GM12801 (cell line): ENCODE results near the gene MRNIP.

Source experiments
- TF ChIP-seq, protein P1 (sequence below): IDR thresholded peaks from one replicate; pipeline ENCODE4 v1.5.1; 2011; ENCODE audit warnings: control low read depth; ENCODE audit not compliant: insufficient read length; ENCODE audit errors: extremely low read depth

Gene MRNIP

DNA sequence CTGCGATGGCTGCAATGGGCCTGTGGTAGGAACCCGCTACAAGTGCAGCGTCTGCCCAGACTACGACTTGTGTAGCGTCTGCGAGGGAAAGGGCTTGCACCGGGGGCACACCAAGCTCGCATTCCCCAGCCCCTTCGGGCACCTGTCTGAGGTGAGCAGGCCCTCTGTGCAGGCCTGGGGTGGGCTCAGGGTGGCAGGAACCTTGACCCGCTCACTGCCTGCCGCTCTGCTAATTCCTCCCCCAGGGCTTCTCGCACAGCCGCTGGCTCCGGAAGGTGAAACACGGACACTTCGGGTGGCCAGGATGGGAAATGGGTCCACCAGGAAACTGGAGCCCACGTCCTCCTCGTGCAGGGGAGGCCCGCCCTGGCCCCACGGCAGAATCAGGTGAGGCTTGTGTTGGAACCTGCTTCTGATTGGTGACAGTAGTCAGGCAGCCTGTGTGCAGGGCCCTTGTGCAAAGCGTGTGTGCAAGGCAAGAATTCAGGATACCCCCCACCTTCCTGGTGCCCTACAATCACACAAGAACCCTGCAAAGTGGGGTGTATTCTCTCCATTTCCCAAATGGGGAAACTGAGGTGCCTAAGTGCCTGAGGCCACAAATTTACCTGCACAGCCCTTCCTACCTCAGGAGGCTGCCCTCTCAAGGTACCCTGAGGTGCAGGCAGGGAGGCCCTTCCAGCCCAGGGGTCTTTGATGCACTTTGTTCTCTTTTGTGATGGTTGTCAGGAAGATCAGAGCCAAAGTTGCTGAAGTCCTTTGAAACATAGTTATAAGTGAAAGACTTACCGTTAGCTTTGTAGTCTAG lies 34.5 kb downstream of the MRNIP start:
- TF ChIP-seq, protein P1, sequence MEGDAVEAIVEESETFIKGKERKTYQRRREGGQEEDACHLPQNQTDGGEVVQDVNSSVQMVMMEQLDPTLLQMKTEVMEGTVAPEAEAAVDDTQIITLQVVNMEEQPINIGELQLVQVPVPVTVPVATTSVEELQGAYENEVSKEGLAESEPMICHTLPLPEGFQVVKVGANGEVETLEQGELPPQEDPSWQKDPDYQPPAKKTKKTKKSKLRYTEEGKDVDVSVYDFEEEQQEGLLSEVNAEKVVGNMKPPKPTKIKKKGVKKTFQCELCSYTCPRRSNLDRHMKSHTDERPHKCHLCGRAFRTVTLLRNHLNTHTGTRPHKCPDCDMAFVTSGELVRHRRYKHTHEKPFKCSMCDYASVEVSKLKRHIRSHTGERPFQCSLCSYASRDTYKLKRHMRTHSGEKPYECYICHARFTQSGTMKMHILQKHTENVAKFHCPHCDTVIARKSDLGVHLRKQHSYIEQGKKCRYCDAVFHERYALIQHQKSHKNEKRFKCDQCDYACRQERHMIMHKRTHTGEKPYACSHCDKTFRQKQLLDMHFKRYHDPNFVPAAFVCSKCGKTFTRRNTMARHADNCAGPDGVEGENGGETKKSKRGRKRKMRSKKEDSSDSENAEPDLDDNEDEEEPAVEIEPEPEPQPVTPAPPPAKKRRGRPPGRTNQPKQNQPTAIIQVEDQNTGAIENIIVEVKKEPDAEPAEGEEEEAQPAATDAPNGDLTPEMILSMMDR, result no peak

DNA sequence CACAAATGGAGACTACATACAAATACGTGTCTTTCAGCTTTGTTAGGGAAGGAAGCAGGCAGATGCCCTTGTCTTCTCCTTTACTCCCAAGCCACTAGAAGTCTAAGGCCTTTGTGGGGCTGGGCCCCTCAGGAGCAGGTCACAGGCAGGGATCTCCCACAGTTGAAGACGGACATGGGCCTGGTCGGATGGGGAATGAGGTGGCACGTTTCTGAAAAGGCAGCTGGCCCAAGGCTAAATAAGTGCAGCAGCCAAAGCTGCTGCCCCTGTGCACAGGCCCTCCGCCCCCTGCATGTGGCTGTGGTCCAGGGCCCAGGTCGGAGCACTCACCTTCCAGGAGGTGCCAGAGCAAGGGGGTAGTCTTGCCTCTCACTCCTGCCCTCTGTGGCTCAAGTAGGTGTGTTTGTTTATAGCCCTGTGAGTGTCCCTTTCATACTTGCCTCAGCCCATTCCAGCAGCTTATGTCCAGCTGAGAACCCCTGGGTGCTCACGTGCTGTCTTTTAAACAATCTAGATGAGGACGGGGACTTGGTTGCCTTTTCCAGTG lies 36.1 kb downstream of the MRNIP start:
- TF ChIP-seq, protein P1, result no peak

DNA sequence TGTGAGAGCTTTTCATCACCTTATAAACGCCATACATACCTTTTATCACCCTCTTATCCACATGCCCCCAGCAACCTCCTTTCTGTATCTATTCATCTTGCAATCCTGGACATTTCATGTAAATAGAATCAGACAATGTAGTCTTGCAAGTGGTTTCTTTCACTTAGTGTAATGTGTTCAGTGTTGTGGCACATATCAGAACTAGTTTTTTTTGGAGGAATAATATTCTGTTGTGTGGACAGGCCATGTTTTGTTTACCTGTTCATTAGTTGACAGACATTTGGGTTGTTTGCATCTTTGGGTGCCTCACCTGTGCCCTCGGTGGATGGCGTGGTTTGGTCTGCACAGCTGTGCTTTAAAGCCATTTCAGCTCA lies 36.6 kb downstream of the MRNIP start:
- TF ChIP-seq, protein P1, result no peak

DNA sequence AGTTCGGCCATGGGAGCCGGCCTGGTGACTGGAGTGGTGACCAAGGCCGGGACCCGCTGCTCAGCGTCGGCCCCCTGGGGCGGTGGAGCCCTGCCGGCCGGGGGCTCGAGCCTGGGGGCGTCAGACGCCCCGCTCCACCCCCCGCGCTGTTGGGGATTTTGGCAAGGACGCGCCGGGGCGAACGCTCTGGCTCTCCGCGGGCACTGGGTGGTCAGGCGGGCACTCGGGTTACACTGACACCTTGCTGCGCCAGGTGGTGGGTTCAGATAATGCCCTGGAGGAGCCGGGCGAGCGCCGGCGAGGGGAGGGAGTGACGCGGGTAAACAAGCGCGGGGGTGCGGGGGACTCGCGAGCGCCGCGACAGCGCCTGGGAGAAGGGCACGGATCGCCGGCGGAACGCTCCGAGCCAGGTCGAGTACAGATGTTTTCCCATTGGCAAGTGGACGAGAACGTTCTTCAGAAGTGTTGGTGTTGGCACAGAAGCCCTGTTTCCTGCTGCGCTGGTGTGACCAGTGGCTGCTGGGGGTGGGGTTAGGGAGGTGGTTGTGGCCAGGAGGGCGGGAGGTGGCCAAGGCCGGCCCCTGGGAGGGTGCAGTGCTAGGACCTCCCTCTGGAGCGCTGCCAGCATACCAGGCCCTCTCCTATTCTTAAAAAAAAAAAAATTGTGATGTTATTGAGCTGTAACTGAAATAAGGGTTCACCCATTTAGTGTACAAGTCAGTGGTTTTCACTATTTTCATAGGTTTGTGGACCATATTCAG lies 37.1 kb downstream of the MRNIP start:
- TF ChIP-seq, protein P1, result no peak

DNA sequence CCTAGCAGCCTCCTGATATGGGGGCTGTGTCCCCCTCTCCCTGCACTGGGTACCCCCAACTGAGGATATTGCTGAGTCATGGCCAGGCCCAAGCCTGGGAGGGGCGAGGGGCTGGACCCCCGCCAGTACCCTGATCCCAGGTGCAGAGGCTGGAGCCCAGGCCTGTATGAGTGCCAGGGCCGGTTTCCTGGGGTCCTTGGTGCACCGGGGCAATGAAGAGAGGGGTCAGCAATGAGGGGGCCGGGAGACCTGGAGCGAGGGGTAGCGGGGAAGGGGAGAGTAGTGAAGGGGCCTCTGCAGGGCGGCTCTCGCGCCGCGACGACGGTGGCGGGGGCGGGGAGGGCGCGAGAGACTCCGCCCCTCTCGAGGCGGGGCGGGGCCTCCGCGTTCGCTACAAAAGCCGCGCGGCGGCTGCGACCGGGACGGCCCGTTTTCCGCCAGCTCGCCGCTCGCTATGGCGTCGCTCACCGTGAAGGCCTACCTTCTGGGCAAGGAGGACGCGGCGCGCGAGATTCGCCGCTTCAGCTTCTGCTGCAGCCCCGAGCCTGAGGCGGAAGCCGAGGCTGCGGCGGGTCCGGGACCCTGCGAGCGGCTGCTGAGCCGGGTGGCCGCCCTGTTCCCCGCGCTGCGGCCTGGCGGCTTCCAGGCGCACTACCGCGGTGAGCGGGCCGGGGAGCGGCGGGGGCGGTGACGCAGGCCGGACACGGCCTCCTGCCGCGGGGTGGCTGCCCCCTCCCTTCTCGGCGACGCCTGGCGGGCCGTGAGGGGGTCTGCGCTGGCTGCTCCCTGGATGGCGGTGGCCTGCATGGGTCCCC lies 37.9 kb downstream of the MRNIP start, which contains the start of gene SQSTM1:
Gene SQSTM1 (plus strand): TSS at position 423 of the 815 bp plus-strand sequence. CDS start 32 bp downstream, at position 455.
- TF ChIP-seq, protein P1, result no peak

DNA sequence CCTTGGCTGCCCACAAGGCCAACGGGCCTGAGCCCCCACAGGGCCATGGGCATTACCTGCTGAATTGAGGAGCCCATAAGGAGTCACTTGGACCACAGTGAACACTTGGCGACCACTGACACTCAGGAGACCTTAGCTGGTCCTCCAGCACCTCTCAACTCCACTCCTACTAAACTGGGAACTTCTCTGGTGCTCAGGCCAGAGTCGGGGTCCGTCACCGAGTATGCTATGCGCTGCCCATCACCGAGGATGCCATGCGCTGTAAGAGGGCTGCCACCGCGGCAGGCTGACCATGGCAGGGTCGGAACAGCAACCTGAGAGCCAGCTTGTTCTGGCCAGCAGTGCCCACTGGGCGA lies 38.5 kb downstream of the MRNIP start:
- TF ChIP-seq, protein P1, result no peak
